ENCODE measurements around the gene ZSCAN5C. TPM values are rescaled to one million over a fixed set of nuclear protein-coding genes. Genes with fewer than 3 reads are reported as not detected.
"Not testable (repeated sequence)": the region's sequence is repeated elsewhere in the genome, so short reads cannot be mapped to it uniquely, and the experiment has no call there.

ZSCAN5C gene
- total and polyA plus RNA-seq, 4 experiments from 2014 or later: not detected

DNA sequence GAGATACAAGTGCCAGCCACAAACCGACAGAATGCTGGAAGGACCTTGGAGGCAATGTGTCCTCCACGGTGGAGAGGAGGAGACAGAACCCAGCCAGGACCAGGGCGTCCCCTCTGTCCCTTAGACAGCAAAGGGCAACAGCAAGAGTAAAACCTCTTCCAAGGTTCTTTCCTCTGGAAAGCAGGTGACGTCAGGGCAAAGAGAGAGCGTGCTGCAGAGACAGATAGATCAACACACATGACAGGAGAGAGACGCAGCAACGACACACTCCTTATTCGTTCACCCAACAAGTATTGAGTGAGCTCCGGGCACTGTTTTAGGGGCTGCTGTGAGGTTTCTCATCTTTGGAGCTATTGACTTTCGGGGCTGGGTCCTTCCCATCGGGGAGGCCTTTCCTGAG is 27.5 kb upstream of the ZSCAN5C start:
- DNase-seq: no peak
- Histone ChIP-seq H3K27ac (ENCODE audit: low read depth, low read length) (no peak overlapping the region), H3K4me1 (ENCODE audit: insufficient read depth, low read length) (no peaks in the 10 kb centered on the region), H3K4me3 (ENCODE audit: low read length in 2 of 2) (no peak overlapping the region), H3K27me3 (ENCODE audit: insufficient read depth, low read length) (no peaks in the 10 kb centered on the region), H3K9me3 (ENCODE audit: control insufficient read depth in 1 of 2, low read length in 2 of 2) (no peaks in the 10 kb centered on the region), H3K36me3 (ENCODE audit: insufficient read depth, low read length) (no peaks in the 10 kb centered on the region)
- Mint-ChIP-seq H3K27ac (no peak overlapping the region), H3K4me1 (peaks cover 0 to 5% (median 3%) of the 10 kb centered on the region in 4 donors), H3K27me3 (peaks cover 11 to 13% of the 10 kb centered on the region in 2 donors), H3K36me3 (no peaks in the 10 kb centered on the region), H3K4me3 (no peak overlapping the region), H3K9me3 (no peaks in the 10 kb centered on the region)
- ChIA-PET CTCF (ENCODE audit: partially characterized antibody) (interaction anchor here (1.6 to 5.1 kb wide), 3 partner anchors 94 to 108 kb away, joined by 4 to 48 read pairs (median 29); no protein-coding TSS in a partner anchor), POLR2A (ENCODE audit: partially characterized antibody) (no interaction called here)
- intact Hi-C loops (cut with micrococcal nuclease): no loop called here

DNA sequence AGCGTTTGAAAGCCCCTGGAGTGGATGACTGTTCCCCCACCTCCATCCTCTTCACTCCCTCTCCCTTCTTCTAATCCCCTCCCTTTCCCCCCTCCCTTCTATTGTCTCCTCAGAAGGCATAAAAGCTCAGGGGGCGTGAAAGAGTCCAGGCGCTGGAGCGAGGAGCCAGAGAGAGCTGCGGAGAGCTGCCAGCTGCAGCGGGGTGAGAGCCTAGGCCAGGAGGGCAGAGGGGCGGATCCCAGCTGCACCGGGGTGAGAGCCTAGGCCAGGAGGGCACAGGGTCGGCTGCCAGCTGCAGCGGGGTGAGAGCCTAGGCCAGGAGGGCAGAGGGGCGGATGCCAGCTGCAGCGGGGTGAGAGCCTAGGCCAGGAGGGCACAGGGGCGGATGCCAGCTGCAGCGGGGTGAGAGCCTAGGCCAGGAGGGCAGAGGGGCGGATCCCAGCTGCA is 26.2 kb upstream of the ZSCAN5C start, which contains the start of gene GALP:
Gene GALP, plus strand, starts transcription at position 148 of the 447 bp plus-strand sequence. CDS start 1,101 bp downstream, outside the sequence.
- H3K4me3 Mint-ChIP-seq; H3K27me3 ChIP-seq (ENCODE audit: insufficient read depth, low read length); H3K4me1 Mint-ChIP-seq; POLR2A ChIA-PET (ENCODE audit: partially characterized antibody); H3K9me3 ChIP-seq (ENCODE audit: control insufficient read depth in 1 of 2, low read length in 2 of 2); DNase-seq; H3K27ac ChIP-seq (ENCODE audit: low read depth, low read length); H3K36me3 Mint-ChIP-seq; H3K36me3 ChIP-seq (ENCODE audit: insufficient read depth, low read length); H3K4me3 ChIP-seq (ENCODE audit: low read length in 2 of 2); H3K4me1 ChIP-seq (ENCODE audit: insufficient read depth, low read length); H3K9me3 Mint-ChIP-seq; H3K27ac Mint-ChIP-seq; H3K27me3 Mint-ChIP-seq; intact Hi-C loops (cut with micrococcal nuclease): not testable (repeated sequence)
- CTCF ChIA-PET (ENCODE audit: partially characterized antibody): interaction anchor here (1.2 to 5.1 kb wide), 2 partner anchors 97 to 110 kb away, joined by 3 to 29 read pairs; no protein-coding TSS in a partner anchor

DNA sequence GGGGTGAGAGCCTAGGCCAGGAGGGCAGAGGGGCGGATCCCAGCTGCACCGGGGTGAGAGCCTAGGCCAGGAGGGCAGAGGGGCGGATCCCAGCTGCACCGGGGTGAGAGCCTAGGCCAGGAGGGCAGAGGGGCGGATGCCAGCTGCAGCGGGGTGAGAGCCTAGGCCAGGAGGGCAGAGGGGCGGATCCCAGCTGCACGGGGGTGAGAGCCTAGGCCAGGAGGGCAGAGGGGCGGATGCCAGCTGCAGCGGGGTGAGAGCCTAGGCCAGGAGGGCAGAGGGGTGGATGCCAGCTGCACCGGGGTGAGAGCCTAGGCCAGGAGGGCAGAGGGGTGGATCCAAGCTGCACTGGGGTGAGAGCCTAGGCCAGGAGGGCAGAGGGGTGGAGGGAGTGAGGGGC is 25.8 kb upstream of the ZSCAN5C start:
- intact Hi-C loops (cut with micrococcal nuclease); H3K27ac Mint-ChIP-seq; H3K36me3 Mint-ChIP-seq; H3K4me3 Mint-ChIP-seq; H3K9me3 Mint-ChIP-seq; H3K9me3 ChIP-seq (ENCODE audit: control insufficient read depth in 1 of 2, low read length in 2 of 2); H3K4me1 ChIP-seq (ENCODE audit: insufficient read depth, low read length); POLR2A ChIA-PET (ENCODE audit: partially characterized antibody); H3K36me3 ChIP-seq (ENCODE audit: insufficient read depth, low read length); H3K4me3 ChIP-seq (ENCODE audit: low read length in 2 of 2); DNase-seq; H3K27me3 Mint-ChIP-seq; H3K4me1 Mint-ChIP-seq; H3K27ac ChIP-seq (ENCODE audit: low read depth, low read length); H3K27me3 ChIP-seq (ENCODE audit: insufficient read depth, low read length): not testable (repeated sequence)
- CTCF ChIA-PET (ENCODE audit: partially characterized antibody): interaction anchor here (2.6 kb wide), 1 partner anchor 100 kb away, joined by 9 read pairs; no protein-coding TSS in a partner anchor

DNA sequence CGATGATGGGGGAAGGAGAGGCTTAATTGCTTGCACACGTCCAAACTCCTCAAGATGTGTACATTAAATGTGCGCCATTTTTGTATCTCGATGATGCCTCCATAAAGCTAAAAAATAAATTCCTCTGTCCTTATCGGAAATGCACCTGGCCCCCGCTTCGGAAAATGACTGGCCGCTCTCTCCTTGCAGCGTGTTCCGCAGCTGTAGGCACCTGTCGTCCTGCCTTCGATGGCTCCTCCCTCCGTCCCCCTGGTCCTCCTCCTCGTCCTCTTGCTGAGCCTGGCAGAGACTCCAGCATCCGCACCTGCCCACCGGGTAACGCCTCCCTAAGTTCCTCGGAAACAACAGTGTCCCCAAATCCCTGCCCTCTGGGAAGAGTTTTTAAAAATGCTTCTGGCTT is 25.2 kb upstream of the ZSCAN5C start:
- H3K9me3 ChIP-seq (ENCODE audit: control insufficient read depth in 1 of 2, low read length in 2 of 2): no peaks in the 10 kb centered on the region
- CTCF ChIA-PET (ENCODE audit: partially characterized antibody): interaction anchor here (2.6 kb wide), 1 partner anchor 101 kb away, joined by 9 read pairs; no protein-coding TSS in a partner anchor
- no peak for DNase-seq
- peaks cover 5 to 10% of the 10 kb centered on the region in 2 donors for H3K27me3 Mint-ChIP-seq
- no peak overlapping the region for H3K4me3 ChIP-seq (ENCODE audit: low read length in 2 of 2)
- POLR2A ChIA-PET (ENCODE audit: partially characterized antibody): no interaction called here
- peak overlapping the region in 1 of 7 donors; percentile 60 for H3K27ac Mint-ChIP-seq
- H3K36me3 Mint-ChIP-seq: no peaks in the 10 kb centered on the region
- H3K4me1 Mint-ChIP-seq: peaks cover 0 to 2% (median under 1%) of the 10 kb centered on the region in 4 donors
- no peaks in the 10 kb centered on the region for H3K36me3 ChIP-seq (ENCODE audit: insufficient read depth, low read length)
- H3K4me3 Mint-ChIP-seq: no peak overlapping the region
- intact Hi-C loops (cut with micrococcal nuclease): no loop called here
- no peaks in the 10 kb centered on the region for H3K9me3 Mint-ChIP-seq
- H3K27me3 ChIP-seq (ENCODE audit: insufficient read depth, low read length): no peaks in the 10 kb centered on the region
- H3K27ac ChIP-seq (ENCODE audit: low read depth, low read length): no peak overlapping the region
- H3K4me1 ChIP-seq (ENCODE audit: insufficient read depth, low read length): no peaks in the 10 kb centered on the region

DNA sequence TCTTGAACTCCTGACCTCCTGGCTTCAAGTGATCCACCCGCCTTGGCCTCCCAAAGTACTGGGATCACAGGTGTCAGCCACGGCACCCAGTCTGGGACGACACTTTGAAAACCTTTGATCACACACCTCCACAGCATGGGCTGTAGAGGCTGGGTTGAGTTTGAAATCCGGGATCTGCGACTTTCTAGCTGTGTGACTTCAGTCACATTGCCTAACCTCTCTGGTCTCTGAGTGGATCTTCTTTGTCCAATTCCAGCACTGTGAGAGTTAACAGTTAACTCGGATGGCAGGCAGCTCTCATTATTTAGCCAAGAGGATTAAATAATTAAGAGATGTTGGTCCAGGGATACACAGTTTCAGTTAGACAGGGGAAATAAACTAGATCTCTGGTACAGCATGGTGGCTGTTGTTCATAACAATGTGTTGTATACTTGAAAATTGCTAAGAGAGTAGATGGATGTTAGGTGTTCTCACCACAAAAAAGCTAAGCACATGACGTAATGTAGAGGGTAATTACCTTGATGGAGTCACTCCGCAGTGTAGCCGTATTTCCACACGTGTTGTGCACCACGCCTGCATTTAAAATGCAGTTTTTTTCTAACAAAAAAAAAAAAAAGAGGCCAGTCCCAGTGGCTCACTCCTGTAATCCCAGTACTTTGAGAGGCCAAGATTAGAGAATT is 24.4 kb upstream of the ZSCAN5C start:
- no peaks in the 10 kb centered on the region for H3K4me1 ChIP-seq (ENCODE audit: insufficient read depth, low read length)
- no peaks in the 10 kb centered on the region for H3K9me3 ChIP-seq (ENCODE audit: control insufficient read depth in 1 of 2, low read length in 2 of 2)
- CTCF ChIA-PET (ENCODE audit: partially characterized antibody): interaction anchor here (0.8 to 2.6 kb wide), 4 partner anchors 10 to 101 kb away, joined by 3 to 9 read pairs (median 4); no protein-coding TSS in a partner anchor
- no peaks in the 10 kb centered on the region for H3K36me3 ChIP-seq (ENCODE audit: insufficient read depth, low read length)
- Mint-ChIP-seq H3K4me3 (no peak overlapping the region), H3K4me1 (no peaks in the 10 kb centered on the region), H3K27ac (no peak overlapping the region), H3K36me3 (no peaks in the 10 kb centered on the region), H3K27me3 (peaks cover 4 to 10% of the 10 kb centered on the region in 2 donors), H3K9me3 (no peaks in the 10 kb centered on the region)
- POLR2A ChIA-PET (ENCODE audit: partially characterized antibody): interaction anchor here (0.8 kb wide), 1 partner anchor 111 kb away, joined by 3 read pairs; no protein-coding TSS in a partner anchor
- no peaks in the 10 kb centered on the region for H3K27me3 ChIP-seq (ENCODE audit: insufficient read depth, low read length)
- no peak overlapping the region for H3K27ac ChIP-seq (ENCODE audit: low read depth, low read length)
- intact Hi-C loops (cut with micrococcal nuclease): no loop called here
- H3K4me3 ChIP-seq (ENCODE audit: low read length in 2 of 2): no peak overlapping the region
- DNase-seq: no peak

DNA sequence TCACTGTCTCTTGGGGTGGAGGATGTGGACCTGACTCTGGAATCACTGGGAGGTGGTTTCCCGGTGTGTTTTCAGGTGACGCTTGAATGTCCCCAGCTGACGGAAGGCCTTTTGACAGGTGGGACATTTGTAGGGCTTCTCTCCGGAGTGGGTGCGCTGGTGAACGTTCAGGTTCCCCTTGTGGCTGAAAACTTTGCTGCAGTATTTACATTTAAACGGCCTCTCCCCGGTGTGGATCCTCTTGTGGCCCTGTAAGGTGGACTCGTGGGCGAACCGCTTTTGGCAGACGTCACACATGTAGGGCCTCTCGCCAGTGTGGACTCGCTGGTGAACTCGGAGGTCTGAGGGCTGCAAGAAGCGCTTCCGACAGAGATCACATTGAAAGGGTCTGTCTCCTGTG is 12.3 kb upstream of the ZSCAN5C start:
- no peaks in the 10 kb centered on the region for H3K9me3 Mint-ChIP-seq
- H3K4me3 Mint-ChIP-seq: no peak overlapping the region
- no peak overlapping the region for H3K27ac ChIP-seq (ENCODE audit: low read depth, low read length)
- no peaks in the 10 kb centered on the region for H3K27me3 ChIP-seq (ENCODE audit: insufficient read depth, low read length)
- peaks cover 5 to 18% of the 10 kb centered on the region in 2 donors for H3K27me3 Mint-ChIP-seq
- peaks cover 0 to 7% (median 0%) of the 10 kb centered on the region in 4 donors for H3K4me1 Mint-ChIP-seq
- H3K9me3 ChIP-seq (ENCODE audit: control insufficient read depth in 1 of 2, low read length in 2 of 2): no peaks in the 10 kb centered on the region
- no peak for DNase-seq
- CTCF ChIA-PET (ENCODE audit: partially characterized antibody): no interaction called here
- H3K36me3 ChIP-seq (ENCODE audit: insufficient read depth, low read length): no peaks in the 10 kb centered on the region
- H3K4me1 ChIP-seq (ENCODE audit: insufficient read depth, low read length): no peaks in the 10 kb centered on the region
- no peak overlapping the region for H3K27ac Mint-ChIP-seq
- intact Hi-C loops (cut with micrococcal nuclease): loop anchor here (10.0 kb wide), 1 partner anchor 155 kb away; no protein-coding TSS in a partner anchor
- no peak overlapping the region for H3K4me3 ChIP-seq (ENCODE audit: low read length in 2 of 2)
- POLR2A ChIA-PET (ENCODE audit: partially characterized antibody): no interaction called here
- H3K36me3 Mint-ChIP-seq: no peaks in the 10 kb centered on the region

DNA sequence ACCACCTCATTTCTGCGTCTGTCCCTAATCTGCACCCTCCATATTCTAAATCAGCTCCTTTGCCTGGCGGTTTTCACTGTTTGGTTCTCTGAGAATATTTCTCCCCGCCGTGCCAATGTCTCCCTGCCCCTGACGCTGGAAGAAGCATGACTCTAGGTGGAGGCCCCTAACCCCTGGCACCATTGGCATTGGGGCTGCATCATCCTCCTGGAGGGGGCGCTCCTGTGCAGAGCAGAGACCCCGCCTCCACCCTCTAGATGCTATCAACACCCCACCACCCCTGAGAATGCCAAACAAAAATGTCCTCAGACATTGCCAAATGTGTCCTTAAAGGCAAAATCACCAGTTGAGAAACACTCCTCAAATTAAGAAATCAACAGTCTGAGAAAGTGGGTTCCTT is 11.0 kb upstream of the ZSCAN5C start:
- DNase-seq: no peak
- Histone ChIP-seq H3K4me1 (ENCODE audit: insufficient read depth, low read length) (no peaks in the 10 kb centered on the region), H3K9me3 (ENCODE audit: control insufficient read depth in 1 of 2, low read length in 2 of 2) (no peaks in the 10 kb centered on the region), H3K4me3 (ENCODE audit: low read length in 2 of 2) (no peak overlapping the region), H3K27me3 (ENCODE audit: insufficient read depth, low read length) (no peaks in the 10 kb centered on the region), H3K36me3 (ENCODE audit: insufficient read depth, low read length) (no peaks in the 10 kb centered on the region), H3K27ac (ENCODE audit: low read depth, low read length) (no peak overlapping the region)
- Mint-ChIP-seq H3K4me1 (no peaks in the 10 kb centered on the region), H3K27ac (no peak overlapping the region), H3K4me3 (no peak overlapping the region), H3K36me3 (no peaks in the 10 kb centered on the region), H3K9me3 (no peaks in the 10 kb centered on the region), H3K27me3 (peaks cover 5 to 20% of the 10 kb centered on the region in 2 donors)
- CTCF ChIA-PET (ENCODE audit: partially characterized antibody): no interaction called here
- POLR2A ChIA-PET (ENCODE audit: partially characterized antibody): no interaction called here
- intact Hi-C loops (cut with micrococcal nuclease): no loop called here

All from CD4-positive, alpha-beta memory T cell (primary cell).